Hepatocyte (in vitro differentiated cells): Measurements from ENCODE around the gene TTC1. TPM values are rescaled to one million over a fixed set of nuclear protein-coding genes. Genes with fewer than 3 reads are reported as not detected.

Source experiments
- DNase-seq: peaks from one replicate; pipeline ENCODE4 v3.0.0-alpha.2; 2016; ENCODE audit warnings: low spot score
- H2AFZ ChIP-seq: fragments of 200-600 bp; sonication (generic); 2 replicates; pipeline ENCODE4 v1.6.0; 2016; ENCODE audit warnings: antibody characterized with exemption, mild to moderate bottlenecking
- H3K27ac ChIP-seq: fragments of 200-600 bp; sonication (generic); 2 replicates; pipeline ENCODE4 v1.5.1; 2016; ENCODE audit warnings: mild to moderate bottlenecking
- H3K27me3 ChIP-seq: fragments of 200-600 bp; sonication (generic); 2 replicates; pipeline ENCODE4 v1.6.1; 2016
- H3K36me3 ChIP-seq: fragments of 200-600 bp; sonication (generic); replicated peaks from 2 replicates; pipeline ENCODE4 v1.5.1; 2016; ENCODE audit warnings: low read depth; ENCODE audit not compliant: insufficient read depth
- H3K4me1 ChIP-seq: fragments of 200-600 bp; sonication (generic); 2 replicates; pipeline ENCODE4 v1.5.1; 2016; ENCODE audit warnings: mild to moderate bottlenecking, moderate library complexity; ENCODE audit not compliant: insufficient read depth
- H3K4me2 ChIP-seq: fragments of 200-600 bp; sonication (generic); 2 replicates; pipeline ENCODE4 v1.6.0; 2016
- H3K4me3 ChIP-seq: fragments of 200-600 bp; sonication (generic); 2 replicates; pipeline ENCODE4 v1.5.1; 2016; ENCODE audit warnings: mild to moderate bottlenecking
- H3K79me2 ChIP-seq: fragments of 200-600 bp; sonication (generic); 2 replicates; pipeline ENCODE4 v1.6.0; 2017; ENCODE audit warnings: mild to moderate bottlenecking
- H3K9me2 ChIP-seq: fragments of 200-600 bp; sonication (generic); replicated peaks from 2 replicates; pipeline ENCODE4 v1.6.0; 2017; ENCODE audit warnings: mild to moderate bottlenecking; ENCODE audit not compliant: insufficient read depth
- H3K9me3 ChIP-seq: fragments of 200-600 bp; sonication (generic); 2 replicates; pipeline ENCODE4 v1.5.1; 2016; ENCODE audit warnings: low read depth, mild to moderate bottlenecking
- H4K20me1 ChIP-seq: fragments of 200-600 bp; sonication (generic); 2 replicates; pipeline ENCODE4 v1.6.0; 2016; ENCODE audit warnings: mild to moderate bottlenecking; ENCODE audit not compliant: insufficient read depth, poor library complexity, severe bottlenecking
- CTCF ChIP-seq: fragments of 200-600 bp; sonication (generic); IDR thresholded peaks from 2 replicates; pipeline ENCODE4 v1.5.1; 2016; ENCODE audit warnings: antibody characterized with exemption, mild to moderate bottlenecking; ENCODE audit not compliant: poor library complexity
- EZH2 ChIP-seq: fragments of 200-600 bp; sonication (generic); IDR thresholded peaks from 2 replicates; pipeline ENCODE4 v1.6.1; 2016; ENCODE audit warnings: antibody characterized with exemption, mild to moderate bottlenecking, borderline replicate concordance
- EZH2phosphoT487 ChIP-seq: fragments of 200-600 bp; sonication (generic); IDR thresholded peaks from one replicate; pipeline ENCODE4 v1.6.1; 2018; ENCODE audit warnings: antibody characterized with exemption, mild to moderate bottlenecking, low read depth, moderate library complexity; ENCODE audit not compliant: unreplicated experiment, severe bottlenecking
- WGBS: methylation state at CpG from one replicate; pipeline ENCODE4 v1.1.6; 2016; ENCODE audit warnings: low lambda C conversion rate; ENCODE audit errors: missing lambda C conversion rate; 5-methylcytosine and 5-hydroxymethylcytosine counted together
- polyA plus RNA-seq: library from polyadenylated mRNA; unstranded; fragments of >200 nt; fragmentation: Nextera tagmentation; extraction: Ambion mirVana; gene quantifications from 2 replicates; pipeline ENCODE4 v1.2.1, GENCODE V29; 2016
- total RNA-seq: library from RNA; depleted of rRNA; stranded (reverse); fragments of >200 nt; gene quantifications from 2 replicates; pipeline ENCODE4 v1.2.3, GENCODE V29; 2014

The TTC1 gene
- total and polyA plus RNA-seq, 2 experiments from 2014 or later = 46.9 to 57.3 TPM

- Histone ChIP-seq H2AFZ (no peak overlapping the region), H3K27me3 (peaks cover 57% of the 10 kb centered on the region)
Observed at GRCh38 chr5:159975462-159976019, 33.4 kb upstream of the TTC1 start.

GRCh38 chr5:159976921-159977320 is 32.0 kb upstream of the TTC1 start:
- 98% methylated on average over 3 of the region's 3 CpGs for WGBS
- peaks cover 56% of the 10 kb centered on the region for H3K27me3 ChIP-seq

More at GRCh38 chr5:159975462-159976019, 33.4 kb upstream of the TTC1 start:
- peak; percentile 19 for DNase-seq
- H3K9me2 ChIP-seq = no peaks in the 10 kb centered on the region
- no peaks in the 10 kb centered on the region for H3K79me2 ChIP-seq
- H3K9me3 ChIP-seq = no peaks in the 10 kb centered on the region
- TF ChIP-seq EZH2phosphoT487 = no peak
- no peak for TF ChIP-seq CTCF
- no peak for TF ChIP-seq EZH2
- no peak overlapping the region for H3K27ac ChIP-seq
- H4K20me1 ChIP-seq = no peaks in the 10 kb centered on the region
- no peak overlapping the region for H3K4me2 ChIP-seq
- no peaks in the 10 kb centered on the region for H3K36me3 ChIP-seq
- no peak overlapping the region for H3K4me3 ChIP-seq
- H3K4me1 ChIP-seq = no peaks in the 10 kb centered on the region
- WGBS = 72% methylated on average over 2 of the region's 2 CpGs

GRCh38 chr5:159978358-159978757 is 30.6 kb upstream of the TTC1 start:
- Histone ChIP-seq H3K36me3 (no peaks in the 10 kb centered on the region), H3K4me3 (no peak overlapping the region), H4K20me1 (no peaks in the 10 kb centered on the region), H3K79me2 (no peaks in the 10 kb centered on the region), H3K4me2 (no peak overlapping the region), H3K9me2 (no peaks in the 10 kb centered on the region), H3K27ac (no peak overlapping the region), H3K27me3 (peaks cover 54% of the 10 kb centered on the region), H2AFZ (no peak overlapping the region), H3K9me3 (no peaks in the 10 kb centered on the region), H3K4me1 (no peaks in the 10 kb centered on the region)
- DNase-seq = no peak
- TF ChIP-seq CTCF (no peak), EZH2 (no peak), EZH2phosphoT487 (no peak)
- WGBS = 7% methylated on average over 2 of the region's 2 CpGs

More at GRCh38 chr5:159976921-159977320, 32.0 kb upstream of the TTC1 start:
- no peaks in the 10 kb centered on the region for H3K9me2 ChIP-seq
- H3K79me2 ChIP-seq = no peaks in the 10 kb centered on the region
- no peak for DNase-seq
- TF ChIP-seq EZH2phosphoT487 (no peak), CTCF (no peak), EZH2 (no peak)
- no peak overlapping the region for H3K4me3 ChIP-seq
- no peaks in the 10 kb centered on the region for H3K4me1 ChIP-seq
- H3K9me3 ChIP-seq = no peaks in the 10 kb centered on the region
- no peak overlapping the region for H3K4me2 ChIP-seq
- no peaks in the 10 kb centered on the region for H4K20me1 ChIP-seq
- H3K27ac ChIP-seq = no peak overlapping the region
- H3K36me3 ChIP-seq = no peaks in the 10 kb centered on the region
- no peak overlapping the region for H2AFZ ChIP-seq
